ENCODE data around the gene AKR1B15. TPM values are rescaled to one million over a fixed set of nuclear protein-coding genes. Genes with fewer than 3 reads are reported as not detected.

Gene AKR1B15
- polyA plus RNA-seq, 1 experiment = 0.10 TPM

- H3K9me3 ChIP-seq (ENCODE audit: control insufficient read depth, insufficient read depth, low read length) = no peaks in the 10 kb centered on the region
- H3K4me3 ChIP-seq (ENCODE audit: low read depth, low read length) = no peak overlapping the region
- CTCF ChIA-PET = interaction anchor here (0.8 to 7.0 kb wide), 27 partner anchors 10 to 108 kb away, joined by 3 to 260 read pairs (median 6); partner anchors contain the start of gene AKR1B15
- DNase-seq (ENCODE audit: low read depth, low spot score) = no peak
- no peak overlapping the region for H3K27ac ChIP-seq (ENCODE audit: low read depth, low read length)
- TF ChIP-seq CTCF (IDR thresholded peaks at IDR 0.05; ENCODE audit: low read depth, low read length) = peak; percentile 82
- H3K27me3 ChIP-seq (ENCODE audit: control insufficient read depth, insufficient read depth, low read length) = no peaks in the 10 kb centered on the region
- POLR2A ChIA-PET = interaction anchor here (2.5 kb wide), 1 partner anchor 81 kb away, joined by 15 read pairs; no protein-coding TSS in a partner anchor
Measured at GRCh38 chr7:134513169-134513752, 35.6 kb upstream of the AKR1B15 start.

GRCh38 chr7:134514106-134514505 lies 34.8 kb upstream of the AKR1B15 start:
- POLR2A ChIA-PET = interaction anchor here (2.5 kb wide), 1 partner anchor 81 kb away, joined by 15 read pairs; no protein-coding TSS in a partner anchor
- no peaks in the 10 kb centered on the region for H3K9me3 ChIP-seq (ENCODE audit: control insufficient read depth, insufficient read depth, low read length)

GRCh38 chr7:134514663-134515062 lies 34.2 kb upstream of the AKR1B15 start:
- CTCF ChIA-PET = interaction anchor here (0.6 to 7.0 kb wide), 40 partner anchors 8 to 1775 kb away, joined by 3 to 260 read pairs (median 7); partner anchors contain the start of gene AKR1B15
- H3K4me3 ChIP-seq (ENCODE audit: low read depth, low read length) = no peak overlapping the region
- DNase-seq (ENCODE audit: low read depth, low spot score) = peak; percentile 57
- peak; percentile 82 for TF ChIP-seq CTCF (IDR thresholded peaks at IDR 0.05; ENCODE audit: low read depth, low read length)
- H3K27me3 ChIP-seq (ENCODE audit: control insufficient read depth, insufficient read depth, low read length) = no peaks in the 10 kb centered on the region
- H3K27ac ChIP-seq (ENCODE audit: low read depth, low read length) = no peak overlapping the region
- no peaks in the 10 kb centered on the region for H3K9me3 ChIP-seq (ENCODE audit: control insufficient read depth, insufficient read depth, low read length)
- POLR2A ChIA-PET = interaction anchor here (2.5 kb wide), 1 partner anchor 82 kb away, joined by 15 read pairs; no protein-coding TSS in a partner anchor

More at GRCh38 chr7:134514106-134514505, 34.8 kb upstream of the AKR1B15 start:
- H3K4me3 ChIP-seq (ENCODE audit: low read depth, low read length) = no peak overlapping the region
- CTCF ChIA-PET = interaction anchor here (0.6 to 7.0 kb wide), 39 partner anchors 11 to 1774 kb away, joined by 3 to 260 read pairs (median 6); partner anchors contain the start of gene AKR1B15
- TF ChIP-seq CTCF (IDR thresholded peaks at IDR 0.05; ENCODE audit: low read depth, low read length) = no peak
- H3K27me3 ChIP-seq (ENCODE audit: control insufficient read depth, insufficient read depth, low read length) = no peaks in the 10 kb centered on the region
- DNase-seq (ENCODE audit: low read depth, low spot score) = no peak
- H3K27ac ChIP-seq (ENCODE audit: low read depth, low read length) = no peak overlapping the region

GRCh38 chr7:134515569-134516468 lies 33.1 kb upstream of the AKR1B15 start:
- H3K4me3 ChIP-seq (ENCODE audit: low read depth, low read length) = no peak overlapping the region
- H3K27me3 ChIP-seq (ENCODE audit: control insufficient read depth, insufficient read depth, low read length) = no peaks in the 10 kb centered on the region
- CTCF ChIA-PET = interaction anchor here (0.5 to 7.0 kb wide), 18 partner anchors 9 to 1259 kb away, joined by 3 to 260 read pairs (median 6); partner anchors contain the start of gene AKR1B15
- peak; percentile 61 for DNase-seq (ENCODE audit: low read depth, low spot score)
- POLR2A ChIA-PET = no interaction called here
- TF ChIP-seq CTCF (IDR thresholded peaks at IDR 0.05; ENCODE audit: low read depth, low read length) = no peak
- H3K27ac ChIP-seq (ENCODE audit: low read depth, low read length) = peak overlapping the region; percentile 66
- no peaks in the 10 kb centered on the region for H3K9me3 ChIP-seq (ENCODE audit: control insufficient read depth, insufficient read depth, low read length)

Data from AG04450 (cell line).